ENCODE measurements around the gene APLP1. TPM values are rescaled to one million over a fixed set of nuclear protein-coding genes. Genes with fewer than 3 reads are reported as not detected.

Gene APLP1
- polyA plus RNA-seq, 1 donor from 2014 or later: 407 TPM

GRCh38 chr19:35921012-35921411, 52.6 kb downstream of the APLP1 start:
- H3K9me3 ChIP-seq (ENCODE audit: low read length): no peaks in the 10 kb centered on the region
- H3K9ac ChIP-seq (ENCODE audit: low read length): no peak overlapping the region
- H2AFZ ChIP-seq (ENCODE audit: low read depth, low read length): no peak overlapping the region
- H3K4me2 ChIP-seq (ENCODE audit: low read length): no peak overlapping the region
- H3K27ac ChIP-seq (ENCODE audit: low read length): no peak overlapping the region
- no peaks in the 10 kb centered on the region for H4K20me1 ChIP-seq (ENCODE audit: insufficient read depth)
- no peak overlapping the region for H3K4me3 ChIP-seq (ENCODE audit: low read length)
- no peaks in the 10 kb centered on the region for H3K36me3 ChIP-seq (ENCODE audit: insufficient read depth, low read length)
- H3F3A ChIP-seq (ENCODE audit: insufficient read depth, low read length, poor library complexity, severe bottlenecking): no peaks in the 10 kb centered on the region
- H3K27me3 ChIP-seq (ENCODE audit: insufficient read depth, low read depth, low read length): no peaks in the 10 kb centered on the region
- no peak for TF ChIP-seq TAF1 (IDR thresholded peaks at IDR 0.05; ENCODE audit: low read depth)
- no peak for TF ChIP-seq REST (IDR thresholded peaks at IDR 0.05; ENCODE audit: borderline replicate concordance)
- TF ChIP-seq, protein P1, sequence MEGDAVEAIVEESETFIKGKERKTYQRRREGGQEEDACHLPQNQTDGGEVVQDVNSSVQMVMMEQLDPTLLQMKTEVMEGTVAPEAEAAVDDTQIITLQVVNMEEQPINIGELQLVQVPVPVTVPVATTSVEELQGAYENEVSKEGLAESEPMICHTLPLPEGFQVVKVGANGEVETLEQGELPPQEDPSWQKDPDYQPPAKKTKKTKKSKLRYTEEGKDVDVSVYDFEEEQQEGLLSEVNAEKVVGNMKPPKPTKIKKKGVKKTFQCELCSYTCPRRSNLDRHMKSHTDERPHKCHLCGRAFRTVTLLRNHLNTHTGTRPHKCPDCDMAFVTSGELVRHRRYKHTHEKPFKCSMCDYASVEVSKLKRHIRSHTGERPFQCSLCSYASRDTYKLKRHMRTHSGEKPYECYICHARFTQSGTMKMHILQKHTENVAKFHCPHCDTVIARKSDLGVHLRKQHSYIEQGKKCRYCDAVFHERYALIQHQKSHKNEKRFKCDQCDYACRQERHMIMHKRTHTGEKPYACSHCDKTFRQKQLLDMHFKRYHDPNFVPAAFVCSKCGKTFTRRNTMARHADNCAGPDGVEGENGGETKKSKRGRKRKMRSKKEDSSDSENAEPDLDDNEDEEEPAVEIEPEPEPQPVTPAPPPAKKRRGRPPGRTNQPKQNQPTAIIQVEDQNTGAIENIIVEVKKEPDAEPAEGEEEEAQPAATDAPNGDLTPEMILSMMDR (IDR thresholded peaks at IDR 0.05; ENCODE audit: poor library complexity, severe bottlenecking): no peak
- no peak for TF ChIP-seq RAD21 (conservative IDR thresholded peaks at IDR 0.05)
- TF ChIP-seq MXI1 (conservative IDR thresholded peaks at IDR 0.05; ENCODE audit: poor library complexity, severe bottlenecking): no peak
- no peak for TF ChIP-seq POLR2AphosphoS5 (IDR thresholded peaks at IDR 0.05)
- no peak for TF ChIP-seq EP300 (conservative IDR thresholded peaks at IDR 0.05; ENCODE audit: poor library complexity, severe bottlenecking)
- no peak for TF ChIP-seq EZH2 (IDR thresholded peaks at IDR 0.05; ENCODE audit: borderline replicate concordance, insufficient read depth, low read length, poor library complexity, severe bottlenecking)
- no peak for TF ChIP-seq SMC3 (conservative IDR thresholded peaks at IDR 0.05; ENCODE audit: poor library complexity)
- no peaks in the 10 kb centered on the region for H3K79me2 ChIP-seq (replicated peaks; ENCODE audit: insufficient read depth, low read length)
- H3K9me2 ChIP-seq (ENCODE audit: insufficient read depth, low read length): no peaks in the 10 kb centered on the region

DNA sequence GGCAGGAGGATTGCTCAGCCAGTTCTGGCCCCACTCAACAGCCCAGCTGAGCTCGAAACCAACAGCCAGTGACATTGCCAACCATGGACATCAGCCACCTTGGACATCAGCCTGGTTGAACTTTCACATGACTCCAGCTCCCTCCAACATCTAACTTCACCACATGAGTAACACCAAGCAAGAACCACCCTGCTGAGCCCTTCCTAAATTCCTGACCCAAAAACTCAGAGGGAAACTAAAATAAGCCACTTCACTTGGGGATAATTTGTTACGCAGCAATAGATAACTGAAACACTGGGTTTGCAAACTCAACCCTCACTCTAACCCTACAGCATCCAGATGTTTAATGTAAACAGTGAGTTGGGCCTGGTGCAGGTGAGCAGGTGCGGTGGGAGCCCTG, 57.1 kb downstream of the APLP1 start:
- Histone ChIP-seq H3K9ac (ENCODE audit: low read length) (no peak overlapping the region), H3K36me3 (ENCODE audit: insufficient read depth, low read length) (no peaks in the 10 kb centered on the region), H3K4me3 (ENCODE audit: low read length) (no peak overlapping the region), H3K9me3 (ENCODE audit: low read length) (no peaks in the 10 kb centered on the region), H3K4me2 (ENCODE audit: low read length) (no peak overlapping the region), H3F3A (ENCODE audit: insufficient read depth, low read length, poor library complexity, severe bottlenecking) (peaks cover under 1% of the 10 kb centered on the region), H3K9me2 (ENCODE audit: insufficient read depth, low read length) (no peaks in the 10 kb centered on the region), H3K27ac (ENCODE audit: low read length) (no peak overlapping the region), H4K20me1 (ENCODE audit: insufficient read depth) (no peaks in the 10 kb centered on the region), H3K27me3 (ENCODE audit: insufficient read depth, low read depth, low read length) (no peaks in the 10 kb centered on the region), H3K79me2 (replicated peaks; ENCODE audit: insufficient read depth, low read length) (no peaks in the 10 kb centered on the region), H2AFZ (ENCODE audit: low read depth, low read length) (no peak overlapping the region)
- TF ChIP-seq MXI1 (conservative IDR thresholded peaks at IDR 0.05; ENCODE audit: poor library complexity, severe bottlenecking): no peak
- no peak for TF ChIP-seq EZH2 (IDR thresholded peaks at IDR 0.05; ENCODE audit: borderline replicate concordance, insufficient read depth, low read length, poor library complexity, severe bottlenecking)
- no peak for TF ChIP-seq REST (IDR thresholded peaks at IDR 0.05; ENCODE audit: borderline replicate concordance)
- no peak for TF ChIP-seq POLR2AphosphoS5 (IDR thresholded peaks at IDR 0.05)
- TF ChIP-seq, protein P1 (IDR thresholded peaks at IDR 0.05; ENCODE audit: poor library complexity, severe bottlenecking): no peak
- no peak for TF ChIP-seq SMC3 (conservative IDR thresholded peaks at IDR 0.05; ENCODE audit: poor library complexity)
- no peak for TF ChIP-seq EP300 (conservative IDR thresholded peaks at IDR 0.05; ENCODE audit: poor library complexity, severe bottlenecking)
- no peak for TF ChIP-seq TAF1 (IDR thresholded peaks at IDR 0.05; ENCODE audit: low read depth)
- TF ChIP-seq RAD21 (conservative IDR thresholded peaks at IDR 0.05): no peak
